Body of pancreas (tissue), 4 donors: ENCODE measurements around the gene CACNA1H.
"Not testable (repeated sequence)": the region's sequence is repeated elsewhere in the genome, so short reads cannot be mapped to it uniquely, and the experiment has no call there.

Experiments
- CTCF ChIP-seq, 7 experiments: fragments of 450-650 bp in 4 of 7; fragments of 200-600 bp in 3 of 7; sonication (generic) in 3 of 7; IDR thresholded peaks; one replicate each; pipeline ENCODE4 v1.5.1; 2016 to 2019; ENCODE audit warnings: antibody characterized with exemption in 7 of 7
- POLR2A ChIP-seq, 3 donors: fragments of 450-650 bp; IDR thresholded peaks; one replicate each; pipeline ENCODE4 v1.6.1; 2016; ENCODE audit warnings: antibody characterized with exemption in 3 of 3, mild to moderate bottlenecking in 2 of 3

GRCh38 chr16:1243363-1243762, 90.5 kb downstream of the CACNA1H start:
- not testable (repeated sequence) for TF ChIP-seq CTCF, POLR2A (IDR thresholded peaks at IDR 0.05)
